Mesothelial cell of epicardium (in vitro differentiated cells): ENCODE data around the gene SLC6A7. TPM values are rescaled to one million over a fixed set of nuclear protein-coding genes. Genes with fewer than 3 reads are reported as not detected.
A peak's percentile ranks its signal among the peaks of the same experiment; 100 is the strongest.

Source experiments
- DNase-seq, 2 experiments: peaks; one replicate each; pipeline ENCODE4 v3.0.0; 2021; ENCODE audit warnings: low spot score in 2 of 2; ENCODE audit not compliant: unreplicated experiment in 2 of 2
- H3K27ac Mint-ChIP-seq: 2 replicates; pipeline ENCODE4 v1.8.0; 2021; ENCODE audit warnings: mixed read lengths
- H3K27me3 Mint-ChIP-seq: 2 replicates; pipeline ENCODE4 v1.8.0; 2021; ENCODE audit warnings: low read depth, mixed read lengths
- H3K36me3 Mint-ChIP-seq: 2 replicates; pipeline ENCODE4 v1.8.0; 2021; ENCODE audit warnings: mixed read lengths
- H3K4me1 Mint-ChIP-seq: 2 replicates; pipeline ENCODE4 v1.8.0; 2021; ENCODE audit warnings: mixed read lengths
- H3K4me3 Mint-ChIP-seq: 2 replicates; pipeline ENCODE4 v1.8.0; 2021; ENCODE audit warnings: mild to moderate bottlenecking, moderate library complexity, mixed read lengths
- H3K9me3 Mint-ChIP-seq: 2 replicates; pipeline ENCODE4 v1.8.0; 2021; ENCODE audit warnings: mixed read lengths
- CTCF ChIP-seq: fragments of 200-600 bp; sonication (generic); IDR thresholded peaks from one replicate; pipeline ENCODE4 v1.5.0; 2021; ENCODE audit warnings: antibody characterized with exemption; ENCODE audit not compliant: unreplicated experiment
- total RNA-seq: library from RNA; stranded (reverse); gene quantifications from 3 replicates; pipeline ENCODE4 v1.2.1, GENCODE V29; 2021

The SLC6A7 gene
- total RNA-seq, 1 donor from 2014 or later = not detected

- Mint-ChIP-seq H3K4me3 (no peak overlapping the region), H3K27ac (no peak overlapping the region), H3K9me3 (no peaks in the 10 kb centered on the region), H3K36me3 (no peaks in the 10 kb centered on the region), H3K27me3 (peaks cover 2% of the 10 kb centered on the region), H3K4me1 (no peaks in the 10 kb centered on the region)
- no peak for DNase-seq
- TF ChIP-seq CTCF = no peak
Observed at GRCh38 chr5:150217038-150217437, 27.2 kb downstream of the SLC6A7 start.

- no peaks in the 10 kb centered on the region for H3K4me1 Mint-ChIP-seq
- H3K27ac Mint-ChIP-seq = no peak overlapping the region
- no peak overlapping the region for H3K4me3 Mint-ChIP-seq
- peaks cover 2% of the 10 kb centered on the region for H3K27me3 Mint-ChIP-seq
- no peaks in the 10 kb centered on the region for H3K36me3 Mint-ChIP-seq
- peak; percentile 73 to 93 for DNase-seq
- H3K9me3 Mint-ChIP-seq = no peaks in the 10 kb centered on the region
- TF ChIP-seq CTCF = peak; percentile 94
Observed at GRCh38 chr5:150217873-150218692, 28.2 kb downstream of the SLC6A7 start.

GRCh38 chr5:150218693-150219035, 28.8 kb downstream of the SLC6A7 start:
- H3K27me3 Mint-ChIP-seq = peaks cover 2% of the 10 kb centered on the region
- TF ChIP-seq CTCF = no peak
- H3K36me3 Mint-ChIP-seq = no peaks in the 10 kb centered on the region
- H3K4me3 Mint-ChIP-seq = no peak overlapping the region
- H3K27ac Mint-ChIP-seq = no peak overlapping the region
- H3K4me1 Mint-ChIP-seq = no peaks in the 10 kb centered on the region
- H3K9me3 Mint-ChIP-seq = no peaks in the 10 kb centered on the region
- no peak for DNase-seq

GRCh38 chr5:150219142-150219541, 29.3 kb downstream of the SLC6A7 start:
- H3K36me3 Mint-ChIP-seq = no peaks in the 10 kb centered on the region
- TF ChIP-seq CTCF = no peak

GRCh38 chr5:150219861-150220260, 30.0 kb downstream of the SLC6A7 start:
- TF ChIP-seq CTCF = no peak
- H3K4me3 Mint-ChIP-seq = no peak overlapping the region
- H3K4me1 Mint-ChIP-seq = no peaks in the 10 kb centered on the region
- no peaks in the 10 kb centered on the region for H3K36me3 Mint-ChIP-seq
- no peaks in the 10 kb centered on the region for H3K9me3 Mint-ChIP-seq
- no peak overlapping the region for H3K27ac Mint-ChIP-seq
- no peak for DNase-seq
- peaks cover 2% of the 10 kb centered on the region for H3K27me3 Mint-ChIP-seq

More at GRCh38 chr5:150219142-150219541, 29.3 kb downstream of the SLC6A7 start:
- Mint-ChIP-seq H3K9me3 (no peaks in the 10 kb centered on the region), H3K4me3 (no peak overlapping the region), H3K27ac (no peak overlapping the region), H3K4me1 (no peaks in the 10 kb centered on the region), H3K27me3 (peaks cover 2% of the 10 kb centered on the region)
- no peak for DNase-seq
